GM20000 (cell line): ENCODE measurements around the gene RNF207.

Source experiments
- DNase-seq: peaks from one replicate; pipeline ENCODE4 v3.0.0; 2012; ENCODE audit warnings: low spot score
- CTCF ChIP-seq: IDR thresholded peaks from 2 replicates; pipeline ENCODE4 v1.5.1; 2012; ENCODE audit warnings: mild to moderate bottlenecking, control low read depth; ENCODE audit errors: extremely low read depth, missing control alignments

RNF207 gene

GRCh38 chr1:6163191-6163972, 42.5 kb upstream of the RNF207 start:
- no peak for DNase-seq
- no peak for TF ChIP-seq CTCF

DNA sequence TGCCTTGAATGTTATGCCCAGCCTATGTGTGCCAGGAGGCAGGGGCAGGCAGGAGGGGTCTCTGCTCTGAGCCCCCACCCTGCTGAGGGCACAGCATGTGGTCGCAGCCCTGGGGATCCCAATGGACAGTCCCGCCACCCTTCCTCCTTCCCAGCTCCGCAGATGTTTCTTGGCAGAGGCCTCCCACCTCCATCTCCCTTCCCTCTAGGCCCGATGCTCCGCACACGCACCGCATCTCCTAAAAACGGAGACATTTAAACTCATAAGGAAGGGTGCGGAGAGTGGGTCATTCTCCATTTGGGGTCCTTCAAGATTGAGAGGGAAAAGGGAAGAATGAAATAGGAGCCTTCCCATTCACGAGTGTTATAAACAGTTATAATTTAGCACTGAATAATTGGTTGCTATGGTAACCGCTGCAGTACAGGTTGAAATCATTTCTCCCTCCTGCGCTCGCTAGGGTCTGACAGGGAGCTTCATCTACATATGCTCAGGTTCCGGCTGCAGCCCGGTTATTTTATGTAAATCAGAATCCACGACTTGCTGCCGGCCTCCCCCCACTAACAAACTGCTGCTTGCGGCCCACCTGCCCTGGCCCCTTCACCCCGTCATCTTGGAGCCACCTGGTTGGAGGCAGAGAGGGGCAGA, 41.8 kb upstream of the RNF207 start:
- no peak for DNase-seq
- no peak for TF ChIP-seq CTCF

- DNase-seq = no peak
- TF ChIP-seq CTCF = no peak
Measured at GRCh38 chr1:6165027-6165426, 40.9 kb upstream of the RNF207 start.

GRCh38 chr1:6165441-6165985, 40.4 kb upstream of the RNF207 start:
- no peak for TF ChIP-seq CTCF

GRCh38 chr1:6166221-6166620, 39.7 kb upstream of the RNF207 start:
- no peak for TF ChIP-seq CTCF
- no peak for DNase-seq

More at GRCh38 chr1:6165441-6165985, 40.4 kb upstream of the RNF207 start:
- no peak for DNase-seq

- no peak for DNase-seq
- no peak for TF ChIP-seq CTCF
Measured at GRCh38 chr1:6166655-6167390, 39.1 kb upstream of the RNF207 start.
